HG02678 (cell line): Measurements from ENCODE around the gene RASL10A.

Experiments
- ATAC-seq: cut with Tn5 transposase; IDR thresholded peaks from one replicate; pipeline ENCODE4 v1.9.1; 2021; ENCODE audit warnings: mild to moderate bottlenecking, moderate library complexity; ENCODE audit not compliant: unreplicated experiment

RASL10A gene

GRCh38 chr22:29325356-29325755, 9.9 kb upstream of the RASL10A start:
- ATAC-seq, result no peak

GRCh38 chr22:29323641-29324040, 8.1 kb upstream of the RASL10A start:
- ATAC-seq, result no peak

GRCh38 chr22:29320546-29320945, 5.0 kb upstream of the RASL10A start:
- ATAC-seq, result no peak

GRCh38 chr22:29319072-29319471, 3.6 kb upstream of the RASL10A start:
- no peak for ATAC-seq

DNA sequence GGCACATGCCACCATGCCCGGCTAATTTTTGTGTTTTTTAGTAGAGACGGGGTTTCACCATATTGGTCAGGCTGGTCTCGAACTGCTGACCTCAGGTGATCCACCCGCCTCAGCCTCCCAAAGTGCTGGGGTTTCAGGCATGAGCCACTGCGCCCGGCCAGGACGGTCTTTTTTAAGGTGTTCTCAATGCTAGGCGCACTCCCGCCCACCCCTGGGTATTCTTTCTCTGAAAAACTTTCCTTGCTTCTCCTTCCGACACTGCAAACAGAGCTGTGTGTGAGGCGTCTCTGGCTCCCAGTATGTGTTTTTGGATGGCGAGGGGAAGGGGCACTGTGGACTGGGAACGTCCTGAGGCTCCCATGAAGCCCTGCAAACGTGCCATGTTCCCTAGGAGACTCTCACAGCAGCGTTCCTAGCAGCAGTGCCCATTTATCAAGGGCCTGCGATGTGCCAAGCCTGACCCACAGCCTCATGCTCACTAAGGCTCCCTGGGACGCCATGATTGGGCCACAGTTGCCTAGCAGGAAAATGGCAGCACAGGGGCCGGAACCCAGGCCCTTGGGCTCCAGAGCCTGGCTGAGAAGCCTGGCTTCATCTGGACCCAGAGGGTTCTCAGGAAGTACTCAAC, 2.4 kb upstream of the RASL10A start:
- no peak for ATAC-seq

DNA sequence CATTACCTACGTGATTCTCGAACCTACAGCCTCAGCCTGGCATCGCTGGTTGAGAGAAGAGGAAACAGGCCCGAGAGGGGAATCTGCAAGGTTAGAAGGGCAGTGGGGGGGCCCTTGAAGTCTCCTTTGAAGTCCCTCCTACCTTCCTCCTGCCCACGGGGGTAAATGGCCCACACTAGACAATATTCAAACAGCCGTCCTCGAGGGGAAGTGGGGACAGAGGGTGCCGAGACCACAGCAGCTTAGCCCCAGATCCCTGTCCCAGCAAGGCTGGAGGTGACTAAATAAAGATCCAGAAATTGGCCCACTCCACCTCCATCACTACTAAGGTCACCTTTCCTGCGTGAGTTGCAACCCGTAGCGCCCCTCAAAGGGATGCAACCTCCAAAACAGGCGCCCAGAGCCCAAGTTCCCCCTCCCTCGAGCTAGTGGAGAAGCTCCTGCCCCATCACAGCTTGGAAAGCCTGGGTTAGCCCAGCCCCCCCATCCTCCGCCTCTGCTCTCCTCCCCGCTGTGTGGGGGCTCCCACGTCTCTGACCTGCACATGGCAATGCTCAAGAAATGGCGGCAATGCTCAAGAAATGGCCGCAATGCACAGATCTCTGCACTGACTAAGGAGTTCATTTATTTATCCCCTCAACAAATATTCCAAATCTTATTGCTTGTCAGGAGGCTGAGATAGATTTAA, 788 bp upstream of the RASL10A start:
- ATAC-seq, result no peak

GRCh38 chr22:29314537-29315285, 786 bp downstream of the RASL10A start:
- ATAC-seq, result no peak

DNA sequence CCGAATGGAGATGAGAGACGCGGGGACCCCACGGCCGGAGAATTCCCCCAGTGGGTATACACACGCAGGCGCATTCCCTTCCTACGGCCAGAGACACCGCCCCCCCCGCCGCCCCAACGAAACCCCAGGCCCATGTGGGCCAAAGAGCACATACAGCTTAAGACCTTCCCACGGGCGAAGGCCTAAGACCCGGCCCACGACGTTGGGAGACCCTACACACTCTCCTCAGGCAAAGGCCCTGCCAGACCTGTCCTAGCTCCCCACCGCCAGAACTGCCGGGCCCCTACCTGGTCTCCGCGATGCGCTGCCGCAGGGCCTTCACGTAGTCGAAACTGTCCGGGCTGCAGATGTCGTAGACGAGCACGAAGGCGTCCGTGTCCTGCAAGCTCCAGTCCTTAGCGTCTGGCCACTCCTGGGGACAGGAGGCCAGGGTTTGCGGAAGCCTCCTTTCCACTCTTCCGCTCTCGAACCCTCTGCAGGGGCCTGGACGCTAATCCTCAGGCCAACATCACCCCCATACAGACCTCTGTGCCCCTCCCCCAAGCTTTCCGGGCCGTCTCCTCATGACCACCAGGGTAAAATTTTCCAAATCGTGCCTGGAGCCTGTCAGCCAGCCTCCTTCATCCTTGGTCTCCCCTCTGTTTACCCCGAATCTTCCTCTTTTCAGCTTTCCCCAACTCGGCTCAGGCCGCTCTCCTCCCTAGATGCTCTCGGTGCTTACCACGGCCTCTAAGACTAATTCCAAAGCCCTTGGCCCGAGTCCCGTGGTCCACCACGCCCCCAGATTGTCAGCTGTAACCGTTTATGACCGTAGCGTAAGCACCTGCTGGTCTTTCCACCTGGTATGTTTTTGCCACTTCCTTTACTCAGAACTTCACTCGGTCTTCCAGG, 1.7 kb downstream of the RASL10A start:
- no peak for ATAC-seq

DNA sequence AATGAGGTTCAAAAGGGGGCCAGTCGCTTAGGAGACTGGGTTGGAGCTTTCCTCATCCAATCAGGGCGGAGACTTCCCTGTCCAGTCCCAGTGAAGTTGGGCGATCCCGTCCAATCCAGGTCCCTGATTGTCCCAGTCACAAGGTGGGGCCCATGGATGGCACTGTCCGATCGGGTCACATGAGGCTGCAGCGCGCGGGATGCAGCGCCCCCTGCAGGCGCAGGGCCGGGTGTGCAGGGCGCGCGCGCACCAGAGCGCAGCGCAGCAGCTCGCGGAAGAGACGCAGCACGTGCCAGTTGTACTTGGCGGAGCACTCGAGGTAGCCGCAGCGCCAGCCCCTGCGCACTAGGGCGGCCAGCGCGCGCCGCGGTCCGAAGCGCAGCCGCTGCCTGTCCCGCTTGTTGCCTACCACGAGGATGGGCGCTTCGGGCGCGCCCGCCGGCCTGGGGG, 2.3 kb downstream of the RASL10A start:
- no peak for ATAC-seq

- no peak for ATAC-seq
Observed at GRCh38 chr22:29312218-29313125, 3.0 kb downstream of the RASL10A start.

DNA sequence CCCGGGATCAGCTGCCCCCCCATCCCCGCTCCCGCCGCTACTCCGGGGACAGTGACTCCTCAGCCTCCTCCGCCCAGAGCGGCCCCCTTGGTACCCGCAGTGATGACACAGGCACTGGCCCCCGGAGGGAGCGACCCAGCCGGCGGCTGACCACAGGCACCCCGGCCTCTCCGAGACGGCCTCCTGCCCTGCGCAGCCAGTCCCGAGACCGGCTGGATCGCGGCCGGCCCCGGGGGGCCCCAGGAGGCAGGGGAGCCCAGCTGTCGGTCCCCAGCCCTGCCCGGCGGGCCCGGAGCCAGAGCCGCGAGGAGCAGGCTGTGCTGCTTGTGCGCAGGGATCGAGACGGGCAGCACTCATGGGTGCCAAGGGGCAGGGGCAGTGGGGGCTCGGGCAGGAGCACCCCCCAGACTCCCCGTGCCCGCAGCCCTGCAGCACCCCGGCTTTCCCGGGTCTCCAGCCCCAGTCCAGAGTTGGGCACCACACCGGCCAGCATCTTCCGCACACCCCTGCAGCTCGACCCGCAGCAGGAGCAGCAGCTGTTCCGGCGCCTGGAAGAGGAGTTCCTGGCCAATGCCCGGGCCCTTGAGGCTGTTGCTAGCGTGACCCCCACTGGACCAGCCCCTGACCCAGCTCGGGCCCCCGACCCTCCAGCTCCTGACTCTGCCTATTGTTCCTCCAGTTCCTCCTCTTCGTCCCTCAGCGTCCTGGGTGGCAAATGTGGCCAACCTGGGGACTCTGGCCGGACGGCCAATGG, 3.9 kb downstream of the RASL10A start:
- no peak for ATAC-seq

DNA sequence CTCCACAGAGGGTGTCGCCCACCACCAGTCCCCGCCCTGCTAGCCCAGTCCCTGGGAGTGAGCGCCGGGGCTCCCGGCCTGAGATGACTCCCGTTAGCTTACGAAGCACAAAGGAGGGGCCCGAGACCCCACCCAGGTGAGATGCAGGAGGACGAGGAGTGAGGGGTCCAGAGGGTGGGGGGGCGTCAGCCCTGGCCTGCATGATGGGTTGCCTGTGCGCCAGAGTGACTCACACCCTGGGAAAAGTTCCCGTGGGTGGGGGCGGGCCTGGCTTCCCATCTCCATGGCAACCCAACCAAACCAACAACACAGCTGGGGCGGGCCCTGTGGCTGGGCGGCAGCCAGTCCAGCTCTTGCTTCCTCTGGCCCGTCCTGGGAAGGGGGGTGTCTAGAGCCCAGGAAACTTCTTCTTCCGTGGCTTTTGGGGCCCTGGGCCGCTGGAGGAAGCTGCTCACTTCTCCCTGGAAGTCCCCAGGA, 4.6 kb downstream of the RASL10A start:
- no peak for ATAC-seq

- ATAC-seq, result no peak
Observed at GRCh38 chr22:29310065-29310862, 5.2 kb downstream of the RASL10A start.

GRCh38 chr22:29309332-29310064, 6.0 kb downstream of the RASL10A start:
- no peak for ATAC-seq

GRCh38 chr22:29308791-29309262, 6.7 kb downstream of the RASL10A start:
- ATAC-seq, result no peak

GRCh38 chr22:29308148-29308790, 7.2 kb downstream of the RASL10A start:
- ATAC-seq, result no peak

DNA sequence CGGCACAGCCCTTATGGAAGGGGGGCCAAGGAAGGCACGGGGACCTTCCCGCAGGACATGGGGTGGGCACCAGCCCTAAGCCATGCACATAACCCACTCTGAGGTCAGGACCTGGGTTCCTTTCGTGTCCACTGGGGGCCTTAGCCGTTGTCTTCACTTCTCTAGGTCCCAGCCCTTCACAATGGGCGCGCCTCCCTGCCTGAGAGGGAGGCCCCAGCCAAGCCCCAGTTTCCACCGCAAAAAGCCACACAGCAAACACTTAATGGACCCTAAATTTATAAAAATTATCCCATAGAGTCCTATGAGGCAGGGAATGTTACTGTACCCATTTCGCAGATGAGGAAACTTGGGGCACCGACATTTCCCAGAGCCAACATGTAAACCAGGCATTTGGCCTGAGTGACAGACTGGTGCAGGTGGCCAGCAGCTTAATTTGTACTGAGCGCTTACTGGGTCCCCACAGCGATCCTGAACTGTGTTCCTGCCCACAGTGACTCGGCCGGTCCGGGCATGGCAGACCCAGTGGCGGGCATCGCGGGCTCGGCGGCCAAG, 7.8 kb downstream of the RASL10A start:
- ATAC-seq, result no peak
